BJ (cell line): ENCODE data around the gene ARAP1. TPM values are rescaled to one million over a fixed set of nuclear protein-coding genes. Genes with fewer than 3 reads are reported as not detected.

Source experiments
- CTCF ChIA-PET: fragments of 350-600 bp; formaldehyde crosslinking; extraction: SDS; loops from one replicate; lab custom pipeline; 2021; ENCODE audit warnings: antibody characterized with exemption, inconsistent platforms; lab: Yijun Ruan, JAX
- POLR2A ChIA-PET: fragments of 300-600 bp; sonication (Branson Sonifier 250); formaldehyde crosslinking; extraction: SDS; loops from one replicate; lab custom pipeline; 2021; ENCODE audit warnings: antibody characterized with exemption; lab: Charles Lee
- DNase-seq: peaks from one replicate; pipeline ENCODE4 v3.0.0-alpha.2; 2011; ENCODE audit warnings: low read depth
- H3K27me3 ChIP-seq: 2 replicates; pipeline ENCODE4 v1.6.0; 2011; ENCODE audit warnings: low read length; ENCODE audit not compliant: control insufficient read depth, insufficient read depth
- H3K36me3 ChIP-seq: 2 replicates; pipeline ENCODE4 v1.5.1; 2011; ENCODE audit warnings: low read length; ENCODE audit not compliant: control insufficient read depth, insufficient read depth
- H3K4me3 ChIP-seq: 2 replicates; pipeline ENCODE4 v1.5.1; 2011; ENCODE audit warnings: low read depth, mild to moderate bottlenecking, control low read depth, low read length
- CTCF ChIP-seq: IDR thresholded peaks from 2 replicates; pipeline ENCODE4 v1.5.1; 2011; ENCODE audit warnings: low read depth, mild to moderate bottlenecking, control low read depth, inconsistent platforms, low read length, moderate library complexity; ENCODE audit not compliant: insufficient read depth
- polyA minus RNA-seq: library from RNA; depleted of rRNA, polyadenylated mRNA; stranded (reverse); fragments of >200 nt; gene quantifications from 2 replicates; pipeline ENCODE4 v1.2.3, GENCODE V29; 2011; rRNA and poly(A)+ RNA removed
- polyA plus RNA-seq: library from polyadenylated mRNA; depleted of rRNA; stranded (reverse); fragments of >200 nt; gene quantifications from 2 replicates; pipeline ENCODE4 v1.2.3, GENCODE V29; 2011; rRNA removed

ARAP1 gene
- 47.7 and 74.5 TPM in 2 replicates for polyA plus RNA-seq
- polyA minus RNA-seq = 73.8 and 78.1 TPM in 2 replicates

GRCh38 chr11:72752088-72752914, at the start of gene ARAP1:
Gene ARAP1 (minus strand): TSS chr11:72752408. CDS start chr11:72727128, 25,280 bp downstream.
- DNase-seq = no peak
- no peak for TF ChIP-seq CTCF
- Histone ChIP-seq H3K4me3 (peak within 1 kb of the TSS; percentile 90), H3K36me3 (no peaks in the 10 kb centered on the region), H3K27me3 (no peaks in the 10 kb centered on the region)
- POLR2A ChIA-PET = no interaction called here
- CTCF ChIA-PET = interaction anchor here (0.9 to 1.3 kb wide), 3 partner anchors 18 to 425 kb away, joined by 3 to 4 read pairs (median 3); partner anchors contain the start of gene STARD10

GRCh38 chr11:72799441-72799840, 47.2 kb upstream of the ARAP1 start:
- no peaks in the 10 kb centered on the region for H3K36me3 ChIP-seq
- H3K27me3 ChIP-seq = no peaks in the 10 kb centered on the region
- DNase-seq = no peak
- H3K4me3 ChIP-seq = no peak overlapping the region
- ChIA-PET CTCF (interaction anchor here (1.7 kb wide), 1 partner anchor 12 kb away, joined by 4 read pairs; no protein-coding TSS in a partner anchor), POLR2A (no interaction called here)
- no peak for TF ChIP-seq CTCF

GRCh38 chr11:72798361-72798760, 46.2 kb upstream of the ARAP1 start:
- Histone ChIP-seq H3K4me3 (no peak overlapping the region), H3K27me3 (no peaks in the 10 kb centered on the region), H3K36me3 (no peaks in the 10 kb centered on the region)
- ChIA-PET CTCF (interaction anchor here (0.8 to 1.7 kb wide), 3 partner anchors 13 to 873 kb away, joined by 3 to 5 read pairs (median 4); no protein-coding TSS in a partner anchor), POLR2A (no interaction called here)
- no peak for DNase-seq
- no peak for TF ChIP-seq CTCF

GRCh38 chr11:72793425-72794367, 41.5 kb upstream of the ARAP1 start, which contains the start of gene STARD10:
Gene STARD10 (minus strand): TSS chr11:72794047. CDS start chr11:72781181, 12,866 bp downstream.
- peak within 1 kb of the TSS; percentile 68 for H3K4me3 ChIP-seq
- ChIA-PET POLR2A (no interaction called here), CTCF (interaction anchor here (0.6 to 3.8 kb wide), 38 partner anchors 9 to 384 kb away, joined by 3 to 139 read pairs (median 4); partner anchors contain the start of gene ATG16L2)
- TF ChIP-seq CTCF = peak; percentile 98
- H3K36me3 ChIP-seq = no peaks in the 10 kb centered on the region
- no peaks in the 10 kb centered on the region for H3K27me3 ChIP-seq
- peak; percentile 64 for DNase-seq
